NCI-H345 treated with DMSO at 0.1 percent for 48 hours (cell line): ENCODE data around the gene HYAL4.
A peak's percentile ranks its signal among the peaks of the same experiment; 100 is the strongest.
"Not testable (repeated sequence)": the region's sequence is repeated elsewhere in the genome, so short reads cannot be mapped to it uniquely, and the experiment has no call there.

Experiments
- DNase-seq: peaks from one replicate; lab custom pipeline; 2025; ENCODE audit not compliant: unreplicated experiment; lab: John Stamatoyannopoulos, UW

HYAL4 gene

GRCh38 chr7:123845823-123846216 is 851 bp downstream of the HYAL4 start:
- DNase-seq, result peak; percentile 13

GRCh38 chr7:123846217-123846891 is 1.4 kb downstream of the HYAL4 start:
- DNase-seq, result no peak

- DNase-seq, result no peak
These were observed 2.9 kb downstream of the HYAL4 start for GRCh38 chr7:123847868-123848267.

- no peak for DNase-seq
These were observed 4.9 kb downstream of the HYAL4 start for GRCh38 chr7:123849855-123850254.

GRCh38 chr7:123851404-123851803 is 6.4 kb downstream of the HYAL4 start:
- not testable (repeated sequence) for DNase-seq

- not testable (repeated sequence) for DNase-seq
These were observed 9.3 kb downstream of the HYAL4 start for GRCh38 chr7:123854291-123854690.

- DNase-seq, result not testable (repeated sequence)
These were observed 11.5 kb downstream of the HYAL4 start for GRCh38 chr7:123856428-123856827.

- DNase-seq, result no peak
These were observed 15.9 kb downstream of the HYAL4 start for GRCh38 chr7:123860848-123861247.

GRCh38 chr7:123862775-123863174 is 17.8 kb downstream of the HYAL4 start:
- no peak for DNase-seq

- no peak for DNase-seq
These were observed 18.5 kb downstream of the HYAL4 start for GRCh38 chr7:123863461-123863860.

- no peak for DNase-seq
These were observed 19.0 kb downstream of the HYAL4 start for GRCh38 chr7:123864012-123864411.

- no peak for DNase-seq
These were observed 19.5 kb downstream of the HYAL4 start for GRCh38 chr7:123864436-123864835.

GRCh38 chr7:123864966-123865365 is 20.0 kb downstream of the HYAL4 start:
- DNase-seq, result no peak

- DNase-seq, result peak; percentile 32
These were observed 20.6 kb downstream of the HYAL4 start for GRCh38 chr7:123865517-123866117.

- DNase-seq, result no peak
These were observed 22.3 kb downstream of the HYAL4 start for GRCh38 chr7:123867225-123867624.

- DNase-seq, result peak; percentile 55
These were observed 27.3 kb downstream of the HYAL4 start for GRCh38 chr7:123871998-123872867.

GRCh38 chr7:123872908-123873307 is 27.9 kb downstream of the HYAL4 start:
- DNase-seq, result no peak

GRCh38 chr7:123876557-123877256 is 31.7 kb downstream of the HYAL4 start:
- no peak for DNase-seq

- DNase-seq, result no peak
These were observed 34.7 kb downstream of the HYAL4 start for GRCh38 chr7:123879628-123880027.

GRCh38 chr7:123881300-123881699 is 36.3 kb downstream of the HYAL4 start:
- no peak for DNase-seq

- no peak for DNase-seq
These were observed 38.2 kb downstream of the HYAL4 start for GRCh38 chr7:123883154-123883553.
